Caco-2 (cell line): ENCODE data around the gene PRR12. TPM values are rescaled to one million over a fixed set of nuclear protein-coding genes. Genes with fewer than 3 reads are reported as not detected.

Source experiments
- BruUV-seq: library from RNA; stranded (reverse); fragments of 400-500 nt; replicated peaks from 2 replicates; lab custom pipeline; 2021; lab: Mats Ljungman, UMichigan
- CTCF ChIA-PET: fragments of 300-600 bp; sonication (Branson Sonifier 250); formaldehyde crosslinking; loops from one replicate; lab custom pipeline; 2022; ENCODE audit warnings: antibody characterized with exemption; lab: Charles Lee
- POLR2A ChIA-PET: fragments of 300-600 bp; sonication (Branson Sonifier 250); formaldehyde crosslinking; loops from one replicate; lab custom pipeline; 2022; ENCODE audit warnings: antibody characterized with exemption; lab: Charles Lee
- DNase-seq, 2 experiments: peaks; one replicate each; pipeline versions ENCODE4 v3.0.0 to v3.0.0-alpha.2; 2020 to 2022
- H3K27me3 ChIP-seq: replicated peaks from 2 replicates; pipeline ENCODE4 v1.6.0; 2011; ENCODE audit warnings: low read length; ENCODE audit not compliant: control insufficient read depth, insufficient read depth
- H3K36me3 ChIP-seq: 2 replicates; pipeline ENCODE4 v1.5.1; 2011; ENCODE audit warnings: low read length; ENCODE audit not compliant: control insufficient read depth, insufficient read depth
- H3K4me1 ChIP-seq: fragments of 250-450 bp; sonication (Bioruptor Pico); 2 replicates; pipeline ENCODE4 v1.5.1; 2020; ENCODE audit warnings: mild to moderate bottlenecking
- H3K4me3 ChIP-seq: 2 replicates; pipeline ENCODE4 v1.5.1; 2011; ENCODE audit warnings: low read depth, mild to moderate bottlenecking, control low read depth, low read length
- H3K9me3 ChIP-seq: fragments of 250-450 bp; sonication (Bioruptor Pico); 2 replicates; pipeline ENCODE4 v1.5.1; 2020; ENCODE audit warnings: mild to moderate bottlenecking, moderate library complexity
- H3K27ac Mint-ChIP-seq: one replicate; pipeline ENCODE4 v1.8.0; 2022; ENCODE audit warnings: mixed read lengths; ENCODE audit not compliant: unreplicated experiment
- H3K27me3 Mint-ChIP-seq: one replicate; pipeline ENCODE4 v1.8.0; 2022; ENCODE audit warnings: mixed read lengths; ENCODE audit not compliant: insufficient read depth, unreplicated experiment
- H3K36me3 Mint-ChIP-seq: one replicate; pipeline ENCODE4 v1.8.0; 2022; ENCODE audit warnings: mild to moderate bottlenecking, mixed read lengths; ENCODE audit not compliant: insufficient read depth, unreplicated experiment
- H3K4me1 Mint-ChIP-seq: one replicate; pipeline ENCODE4 v1.8.0; 2022; ENCODE audit warnings: low read depth, mixed read lengths; ENCODE audit not compliant: unreplicated experiment
- H3K4me3 Mint-ChIP-seq: one replicate; pipeline ENCODE4 v1.8.0; 2022; ENCODE audit warnings: mild to moderate bottlenecking, moderate library complexity, mixed read lengths; ENCODE audit not compliant: unreplicated experiment
- H3K9me3 Mint-ChIP-seq: one replicate; pipeline ENCODE4 v1.8.0; 2022; ENCODE audit warnings: mixed read lengths; ENCODE audit not compliant: unreplicated experiment
- intact Hi-C: fragments of 100-400 bp; cut with micrococcal nuclease; formaldehyde crosslinking; loops from one replicate; pipeline ENCODE4 v1.10.0; 2022; ENCODE audit not compliant: unreplicated experiment
- total RNA-seq: library from RNA; stranded (reverse); gene quantifications from 2 replicates; pipeline ENCODE4 v1.2.3, GENCODE V29; 2022
- TF ChIP-seq, protein P1 (sequence below), 2 experiments: fragments of 200-600 bp in 1 of 2; IDR thresholded peaks; 1 replicate in 1 of 2; 2 replicates in 1 of 2; pipeline versions ENCODE4 v1.5.1 to v1.8.0; 2011 to 2022; ENCODE audit warnings: antibody characterized with exemption in 1 of 2, control low read depth in 1 of 2, inconsistent platforms in 1 of 2, low read depth in 1 of 2, low read length in 1 of 2, mild to moderate bottlenecking in 1 of 2, moderate library complexity in 1 of 2; ENCODE audit not compliant: insufficient read depth in 1 of 2, severe bottlenecking in 1 of 2, unreplicated experiment in 1 of 2

PRR12 gene
- total RNA-seq, 1 experiment from 2014 or later = 38.8 TPM

DNA sequence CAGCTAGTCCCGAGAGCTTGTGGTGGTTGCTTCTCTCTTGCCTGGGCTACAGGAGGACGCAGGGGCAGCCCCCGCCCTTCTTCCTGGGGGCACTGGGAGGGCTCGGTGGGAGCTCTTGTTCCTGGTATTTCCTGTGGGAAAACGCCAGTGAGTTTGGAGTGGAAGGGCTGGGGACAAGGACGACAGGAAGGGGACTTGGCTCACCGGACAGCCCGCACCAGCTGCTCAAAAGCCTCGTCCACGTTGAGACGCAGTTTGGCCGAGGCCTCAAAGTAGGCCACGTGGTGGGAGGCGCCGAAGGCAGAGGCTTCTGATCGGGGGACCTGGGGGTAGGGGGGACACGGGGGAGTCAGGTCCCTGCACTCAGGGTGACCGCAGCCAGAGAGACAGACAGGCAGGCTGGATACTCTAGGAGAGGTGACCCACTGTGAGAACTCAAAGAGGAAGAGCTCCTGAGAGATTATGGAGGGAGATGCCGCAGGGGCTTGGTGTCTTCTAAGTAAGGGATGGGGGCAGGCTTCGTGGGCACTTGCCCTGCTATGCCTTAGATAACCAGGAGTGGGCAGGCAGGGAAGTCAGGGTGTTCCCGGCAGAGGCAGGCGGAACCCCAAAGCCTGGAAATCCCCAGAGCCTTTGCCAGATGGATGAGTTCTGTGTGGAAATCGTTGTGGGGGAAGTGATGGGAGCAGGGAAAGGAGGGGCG is 44.7 kb downstream of the PRR12 start:
- Histone ChIP-seq H3K4me1 (peaks cover 7% of the 10 kb centered on the region; the same call in 1 of the 2 replicates), H3K9me3 (no peaks in the 10 kb centered on the region), H3K27me3 (no peaks in the 10 kb centered on the region), H3K4me3 (no peak overlapping the region), H3K36me3 (no peaks in the 10 kb centered on the region)
- ChIA-PET CTCF (no interaction called here), POLR2A (interaction anchor here (0.7 kb wide), 1 partner anchor 56 kb away, joined by 3 read pairs; no protein-coding TSS in a partner anchor)
- no TSS peak for BruUV-seq
- intact Hi-C loops = no loop called here
- no peak overlapping the region for H3K4me3 Mint-ChIP-seq
- no peaks in the 10 kb centered on the region for H3K9me3 Mint-ChIP-seq
- peak overlapping the region; percentile 2 for H3K27ac Mint-ChIP-seq
- H3K27me3 Mint-ChIP-seq = no peaks in the 10 kb centered on the region
- DNase-seq = no peak
- TF ChIP-seq, protein P1, sequence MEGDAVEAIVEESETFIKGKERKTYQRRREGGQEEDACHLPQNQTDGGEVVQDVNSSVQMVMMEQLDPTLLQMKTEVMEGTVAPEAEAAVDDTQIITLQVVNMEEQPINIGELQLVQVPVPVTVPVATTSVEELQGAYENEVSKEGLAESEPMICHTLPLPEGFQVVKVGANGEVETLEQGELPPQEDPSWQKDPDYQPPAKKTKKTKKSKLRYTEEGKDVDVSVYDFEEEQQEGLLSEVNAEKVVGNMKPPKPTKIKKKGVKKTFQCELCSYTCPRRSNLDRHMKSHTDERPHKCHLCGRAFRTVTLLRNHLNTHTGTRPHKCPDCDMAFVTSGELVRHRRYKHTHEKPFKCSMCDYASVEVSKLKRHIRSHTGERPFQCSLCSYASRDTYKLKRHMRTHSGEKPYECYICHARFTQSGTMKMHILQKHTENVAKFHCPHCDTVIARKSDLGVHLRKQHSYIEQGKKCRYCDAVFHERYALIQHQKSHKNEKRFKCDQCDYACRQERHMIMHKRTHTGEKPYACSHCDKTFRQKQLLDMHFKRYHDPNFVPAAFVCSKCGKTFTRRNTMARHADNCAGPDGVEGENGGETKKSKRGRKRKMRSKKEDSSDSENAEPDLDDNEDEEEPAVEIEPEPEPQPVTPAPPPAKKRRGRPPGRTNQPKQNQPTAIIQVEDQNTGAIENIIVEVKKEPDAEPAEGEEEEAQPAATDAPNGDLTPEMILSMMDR (IDR thresholded peaks at IDR 0.05; ENCODE audit: insufficient read depth in 1 of 2, low read depth in 1 of 2, low read length in 1 of 2, severe bottlenecking in 1 of 2, unreplicated experiment in 1 of 2) = no peak
- H3K36me3 Mint-ChIP-seq = peaks cover 71% of the 10 kb centered on the region
- H3K4me1 Mint-ChIP-seq = peaks cover 25% of the 10 kb centered on the region

DNA sequence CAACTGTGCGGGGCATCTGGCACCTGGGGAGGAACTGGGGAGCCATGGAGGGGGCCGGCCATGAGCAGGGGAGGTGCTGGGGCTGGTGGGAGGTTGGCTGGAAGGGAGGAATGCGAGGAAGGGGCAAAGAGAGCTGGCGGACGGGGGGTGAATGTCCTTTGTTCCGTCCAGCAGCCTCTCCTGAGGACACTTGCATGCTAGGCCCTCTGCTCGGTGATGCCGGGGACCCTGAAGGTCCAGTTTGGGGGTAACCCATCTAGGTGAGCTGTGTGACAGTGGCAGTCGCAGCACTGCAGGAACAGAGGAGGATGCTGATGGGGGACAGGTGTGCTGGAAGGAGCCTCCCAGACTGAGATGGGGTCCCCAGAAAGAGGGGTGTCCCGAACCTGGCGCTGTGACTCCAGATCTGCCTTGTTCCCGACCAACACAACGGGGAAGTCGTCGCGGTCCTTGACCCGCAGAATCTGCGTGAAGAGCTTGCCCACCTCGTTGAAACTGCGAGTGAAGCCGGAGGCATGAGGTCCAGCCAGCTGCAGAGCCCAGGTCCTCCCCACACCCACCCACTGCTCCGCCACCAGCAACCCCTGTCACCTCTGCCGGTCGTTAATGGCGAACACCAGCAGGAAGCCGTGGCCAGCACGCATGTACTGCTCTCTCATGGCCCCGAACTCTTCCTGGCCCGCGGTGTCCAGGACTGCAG is 45.4 kb downstream of the PRR12 start:
- Histone ChIP-seq H3K27me3 (no peaks in the 10 kb centered on the region), H3K9me3 (no peaks in the 10 kb centered on the region), H3K36me3 (no peaks in the 10 kb centered on the region), H3K4me1 (peaks cover 7% of the 10 kb centered on the region; the same call in 1 of the 2 replicates), H3K4me3 (no peak overlapping the region)
- peaks cover 73% of the 10 kb centered on the region for H3K36me3 Mint-ChIP-seq
- no peak for DNase-seq
- no peak overlapping the region for H3K4me3 Mint-ChIP-seq
- peak overlapping the region; percentile 2 for H3K27ac Mint-ChIP-seq
- ChIA-PET CTCF (no interaction called here), POLR2A (no interaction called here)
- H3K9me3 Mint-ChIP-seq = no peaks in the 10 kb centered on the region
- intact Hi-C loops = no loop called here
- no peaks in the 10 kb centered on the region for H3K27me3 Mint-ChIP-seq
- no TSS peak for BruUV-seq
- peaks cover 28% of the 10 kb centered on the region for H3K4me1 Mint-ChIP-seq
- TF ChIP-seq, protein P1 (IDR thresholded peaks at IDR 0.05; ENCODE audit: insufficient read depth in 1 of 2, low read depth in 1 of 2, low read length in 1 of 2, severe bottlenecking in 1 of 2, unreplicated experiment in 1 of 2) = no peak

- peak overlapping the region; percentile 69 for H3K27ac Mint-ChIP-seq
- no peaks in the 10 kb centered on the region for H3K27me3 ChIP-seq
- ChIA-PET POLR2A (interaction anchor here (1.2 kb wide), 1 partner anchor 39 kb away, joined by 3 read pairs; no protein-coding TSS in a partner anchor), CTCF (no interaction called here)
- H3K4me1 ChIP-seq = peaks cover 7% of the 10 kb centered on the region
- BruUV-seq = no TSS peak
- H3K4me3 Mint-ChIP-seq = peak overlapping the region; percentile 91
- DNase-seq = peak; percentile 46 to 69
- peaks cover 70% of the 10 kb centered on the region for H3K36me3 Mint-ChIP-seq
- no peaks in the 10 kb centered on the region for H3K27me3 Mint-ChIP-seq
- intact Hi-C loops = no loop called here
- TF ChIP-seq, protein P1 (IDR thresholded peaks at IDR 0.05; ENCODE audit: insufficient read depth in 1 of 2, low read depth in 1 of 2, low read length in 1 of 2, severe bottlenecking in 1 of 2, unreplicated experiment in 1 of 2) = no peak
- no peaks in the 10 kb centered on the region for H3K9me3 Mint-ChIP-seq
- no peak overlapping the region for H3K4me3 ChIP-seq
- no peaks in the 10 kb centered on the region for H3K9me3 ChIP-seq
- H3K36me3 ChIP-seq = no peaks in the 10 kb centered on the region
- peaks cover 35% of the 10 kb centered on the region for H3K4me1 Mint-ChIP-seq
Measured at GRCh38 chr19:49637821-49638738, 47.1 kb downstream of the PRR12 start.
